Dermis blood vessel endothelial cell (primary cell): ENCODE results near the gene AK5. TPM values are rescaled to one million over a fixed set of nuclear protein-coding genes. Genes with fewer than 3 reads are reported as not detected.

Experiments
- total RNA-seq: library from RNA; depleted of rRNA; stranded (reverse); fragments of >200 nt; gene quantifications from 2 replicates; pipeline ENCODE4 v1.2.3, GENCODE V29; 2014

AK5 gene
- total RNA-seq, 1 donor from 2014 or later = 20.1 TPM

Other genes starting within 250 kb of the AK5 start
- gene PIGK, start 62.6 kb upstream of the AK5 start, total RNA-seq = 30.6 and 69.4 TPM in 2 replicates